HG03571 (cell line): ENCODE measurements around the gene PRKACG.
"Not testable (repeated sequence)": the region's sequence is repeated elsewhere in the genome, so short reads cannot be mapped to it uniquely, and the experiment has no call there.

ENCODE experiments used
- ATAC-seq: cut with Tn5 transposase; IDR thresholded peaks from one replicate; pipeline ENCODE4 v1.9.1; 2021; ENCODE audit not compliant: unreplicated experiment

PRKACG gene

DNA sequence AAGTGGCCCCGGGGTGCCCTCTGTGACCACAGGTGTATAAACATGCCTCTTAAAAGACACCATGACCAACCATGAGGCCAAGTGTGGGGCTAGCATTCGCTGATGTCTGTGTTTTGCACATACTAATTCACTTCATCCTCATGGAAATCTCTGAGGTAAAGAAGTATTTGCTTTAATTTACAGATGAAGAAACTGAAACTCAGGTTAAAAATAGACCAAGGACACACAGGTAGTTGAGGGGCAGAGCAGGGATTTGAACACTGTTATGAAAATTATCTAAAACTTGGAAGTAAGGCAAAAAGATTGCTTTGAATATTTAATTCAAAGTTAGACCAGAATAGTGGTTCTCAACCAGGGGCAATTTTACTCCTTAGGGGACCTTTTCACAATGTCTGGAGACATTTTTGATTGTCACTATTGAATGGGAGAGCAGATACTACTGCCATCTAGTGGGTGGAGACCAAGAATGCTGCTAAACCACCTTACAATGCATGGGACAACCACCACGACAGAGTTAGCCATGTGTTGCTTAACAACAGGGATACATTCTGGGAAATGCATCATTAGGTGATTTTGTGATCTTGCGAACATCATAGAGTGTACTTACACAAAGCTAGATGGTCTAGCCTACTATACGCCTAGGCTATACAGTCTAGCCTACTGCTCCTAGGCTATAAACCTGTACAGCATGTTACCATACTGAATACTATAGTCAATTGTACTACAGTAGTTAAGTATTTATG lies 13.6 kb upstream of the PRKACG start:
- peak; percentile 81 for ATAC-seq

DNA sequence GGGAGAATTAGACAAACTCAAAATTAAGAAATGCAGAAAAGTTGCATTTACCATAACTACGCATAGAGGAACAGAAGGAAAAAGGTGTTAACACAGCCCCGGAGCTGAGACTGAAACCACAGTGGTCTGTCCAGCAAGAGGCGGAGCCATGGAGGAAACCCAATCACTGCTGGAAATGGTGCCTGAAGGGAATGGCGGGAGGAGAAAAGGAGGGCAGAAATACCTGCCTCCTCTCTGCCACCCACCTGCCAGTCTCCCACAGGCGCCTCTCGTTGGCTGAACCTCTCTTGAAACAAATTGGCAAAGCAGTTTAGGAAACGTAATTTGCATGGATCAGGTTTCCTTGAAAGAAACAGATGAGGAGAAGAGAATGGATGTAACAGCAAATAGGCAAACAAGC lies 9.7 kb upstream of the PRKACG start:
- ATAC-seq = no peak

GRCh38 chr9:69020301-69021145 lies 6.6 kb upstream of the PRKACG start:
- no peak for ATAC-seq

DNA sequence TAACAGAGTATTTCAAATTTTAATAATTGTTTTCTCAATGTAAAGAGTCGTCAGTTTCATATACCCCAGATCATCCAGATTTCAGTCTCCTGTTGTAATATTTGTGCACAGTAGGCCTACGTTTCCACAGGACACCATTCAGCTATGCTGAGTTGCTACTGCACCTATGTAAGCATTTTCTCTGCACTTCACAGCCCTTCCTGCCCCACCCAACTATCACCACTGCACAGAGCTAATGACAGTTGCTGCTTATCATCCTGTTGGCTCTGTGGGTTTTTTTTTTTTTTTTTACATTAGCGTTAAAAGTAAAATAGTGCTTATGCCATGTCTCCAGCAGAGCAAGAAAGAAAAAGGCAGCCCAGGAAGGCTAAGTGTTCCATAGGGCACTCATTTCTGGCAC lies 5.9 kb upstream of the PRKACG start:
- ATAC-seq = no peak

DNA sequence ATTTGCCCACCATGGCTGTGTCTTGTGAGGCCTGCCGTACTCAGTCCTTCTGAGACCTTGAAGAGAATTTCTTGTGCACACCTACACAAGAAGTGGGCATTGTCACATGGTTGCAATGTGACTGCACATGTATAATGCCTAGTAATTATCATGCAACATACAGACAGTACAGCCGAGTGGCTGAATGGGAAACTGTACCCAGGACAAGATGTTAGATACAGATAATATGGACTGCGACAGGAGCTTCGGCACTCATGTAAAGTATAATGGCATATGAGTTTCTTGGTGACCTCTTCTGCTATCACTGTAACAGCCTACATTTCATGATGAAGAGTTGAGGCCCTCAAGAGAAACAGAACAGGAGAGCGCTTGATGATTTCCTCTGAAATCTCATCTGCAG lies 4.8 kb upstream of the PRKACG start:
- no peak for ATAC-seq

- no peak for ATAC-seq
Observed at GRCh38 chr9:69016191-69017096, 2.5 kb upstream of the PRKACG start.

- no peak for ATAC-seq
Observed at GRCh38 chr9:69013382-69013727, 558 bp downstream of the PRKACG start.

DNA sequence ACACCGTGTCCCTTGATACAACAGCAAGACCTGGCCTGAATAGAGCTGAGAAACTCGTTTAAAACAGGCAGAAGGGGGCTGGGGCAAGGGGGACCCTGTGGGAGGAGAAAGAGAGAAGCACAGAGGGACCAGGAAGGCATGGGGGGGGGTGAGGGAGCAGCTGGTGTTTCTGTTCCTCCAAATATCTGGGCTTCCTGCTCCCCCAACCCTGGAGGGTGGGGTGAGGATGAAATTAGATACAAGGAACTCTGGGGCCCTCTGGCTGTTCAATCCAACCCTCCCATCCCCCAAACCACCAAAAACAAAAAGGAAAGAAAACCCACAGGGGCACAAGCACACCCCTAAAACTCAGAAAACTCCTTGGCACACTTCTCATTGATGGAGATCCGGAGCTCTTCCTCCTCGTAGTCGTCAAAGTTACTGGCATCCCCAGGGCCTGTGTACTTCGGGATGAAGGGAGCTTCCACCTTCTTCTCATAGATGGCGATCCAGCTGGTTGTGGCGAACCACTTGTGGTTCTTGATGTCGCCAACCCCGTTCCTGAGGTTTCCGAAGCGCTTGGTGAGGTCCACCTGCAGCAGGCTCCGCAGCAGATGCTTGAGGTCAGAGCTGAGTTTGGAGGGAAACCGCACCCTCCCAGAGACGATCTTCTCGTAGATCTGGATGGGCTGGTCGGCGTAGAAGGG lies 1.1 kb downstream of the PRKACG start:
- ATAC-seq = no peak

GRCh38 chr9:69009708-69010107 lies 4.2 kb downstream of the PRKACG start:
- no peak for ATAC-seq

DNA sequence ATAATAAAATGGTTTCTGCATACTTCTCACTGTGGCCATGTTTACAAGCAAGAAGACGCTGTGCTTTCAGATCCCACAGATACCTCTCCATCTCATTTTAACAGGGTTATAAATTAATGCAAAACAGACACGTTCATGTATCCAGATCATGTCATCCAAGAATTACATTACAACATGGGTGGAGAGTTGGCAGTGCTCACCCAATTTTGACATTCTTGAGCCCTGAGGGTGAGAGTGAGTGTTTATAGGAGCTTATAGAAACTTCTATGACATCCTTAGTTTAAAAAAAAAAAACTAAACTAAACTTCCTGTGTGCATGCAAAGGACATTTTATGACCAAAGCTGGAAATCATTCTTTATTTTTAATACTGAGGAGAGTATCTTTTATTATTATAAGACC lies 9.1 kb downstream of the PRKACG start:
- no peak for ATAC-seq

DNA sequence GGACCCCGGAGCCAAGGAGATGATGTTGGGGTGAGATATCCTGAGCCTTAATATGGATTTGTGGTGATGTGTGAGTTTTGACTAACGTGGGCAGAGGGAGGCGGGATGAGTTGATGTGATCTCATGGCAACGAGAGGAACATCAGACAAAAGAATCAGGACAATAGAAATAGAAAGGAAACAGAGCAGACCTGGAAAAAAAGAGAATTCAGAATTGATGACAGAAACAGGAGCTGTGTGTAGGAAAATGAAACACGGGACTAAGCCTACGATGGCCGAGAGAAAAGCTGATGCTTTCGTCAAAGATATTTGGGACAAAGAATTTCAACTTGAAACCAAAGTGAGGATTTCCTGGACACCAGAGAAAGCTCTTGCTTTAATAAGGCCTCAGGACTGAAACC lies 10.9 kb downstream of the PRKACG start:
- ATAC-seq = no peak

DNA sequence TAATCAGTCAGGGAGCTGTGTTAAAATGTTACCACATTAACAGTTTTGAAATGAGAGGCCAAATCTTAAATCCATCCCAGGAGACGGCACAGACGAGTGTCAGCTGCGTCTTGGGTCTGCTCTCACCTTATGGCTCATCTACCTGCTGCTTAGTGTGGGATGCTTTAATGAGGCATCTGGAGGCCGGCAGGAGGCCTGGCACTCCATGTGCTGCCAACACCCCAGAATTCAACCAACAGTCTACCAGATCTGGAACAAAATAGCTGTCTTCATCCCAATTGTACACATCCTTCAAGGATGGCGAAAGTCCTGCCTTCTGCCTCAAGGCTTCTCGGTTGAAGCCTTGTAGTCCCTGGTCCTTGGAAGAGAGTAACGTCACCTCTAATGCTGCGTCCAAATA lies 12.0 kb downstream of the PRKACG start:
- no peak for ATAC-seq

- no peak for ATAC-seq
Observed at GRCh38 chr9:68999393-69000105, 14.4 kb downstream of the PRKACG start.

DNA sequence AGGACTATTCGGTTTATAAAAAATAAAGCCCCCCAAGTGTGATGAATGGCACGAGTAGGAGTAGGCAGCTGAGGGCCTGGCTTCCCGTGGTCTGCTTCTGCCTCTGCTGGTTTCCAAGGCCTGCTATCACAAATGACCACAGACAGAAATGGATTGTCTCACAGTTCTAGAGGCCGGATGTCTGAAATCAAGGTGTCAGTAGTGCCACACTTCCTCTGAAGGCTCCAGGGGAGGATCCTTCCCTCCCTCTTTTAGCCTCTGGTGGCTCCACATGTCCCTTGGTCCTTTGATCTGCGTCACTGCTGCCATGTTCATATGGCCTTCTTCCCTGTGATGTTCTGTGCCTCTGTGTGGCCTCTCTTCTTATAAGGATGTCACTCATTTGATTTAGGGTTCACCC lies 15.1 kb downstream of the PRKACG start:
- no peak for ATAC-seq

- ATAC-seq = no peak
Observed at GRCh38 chr9:68998385-68998784, 15.5 kb downstream of the PRKACG start.

GRCh38 chr9:68997666-68998065 lies 16.2 kb downstream of the PRKACG start:
- ATAC-seq = no peak

DNA sequence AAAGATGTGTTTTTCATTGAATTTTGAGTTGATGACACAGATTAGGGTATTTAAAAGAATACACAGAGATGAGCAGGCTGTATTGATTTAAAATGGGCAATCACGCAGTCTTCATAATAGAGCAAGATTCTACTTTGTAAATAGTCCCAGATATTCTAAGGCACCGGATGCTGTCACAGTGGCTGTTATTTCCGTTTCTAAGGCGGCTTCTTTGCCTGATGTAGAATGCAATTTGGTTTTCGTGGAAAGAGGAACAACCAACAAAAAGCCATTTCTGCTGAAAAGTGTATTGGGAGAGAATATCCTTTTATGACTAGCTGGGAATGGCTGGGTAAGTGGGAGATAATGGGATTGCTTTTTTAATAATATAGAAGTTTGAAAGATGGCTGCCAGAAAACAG lies 17.5 kb downstream of the PRKACG start:
- no peak for ATAC-seq

- ATAC-seq = no peak
Observed at GRCh38 chr9:68995776-68996175, 18.1 kb downstream of the PRKACG start.

DNA sequence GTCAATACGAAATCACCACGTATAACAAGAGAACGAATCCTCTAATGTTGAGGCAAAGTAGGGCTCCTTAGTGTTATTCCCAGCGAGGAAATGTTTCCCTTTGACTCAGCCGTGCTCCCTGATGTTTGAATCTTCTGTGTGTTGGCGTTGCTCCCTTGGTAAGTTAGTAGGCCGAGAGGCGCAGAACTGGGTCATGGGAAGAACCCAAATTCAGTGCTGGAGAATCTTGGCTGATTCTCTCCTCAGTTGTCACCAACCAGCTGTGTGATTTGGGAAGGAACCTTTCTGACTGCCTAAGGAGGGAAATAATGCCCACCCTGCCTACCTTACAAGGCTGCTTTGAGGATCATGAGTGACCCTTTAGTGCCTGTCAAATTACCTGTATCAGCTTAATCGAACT lies 22.5 kb downstream of the PRKACG start:
- ATAC-seq = no peak

- ATAC-seq = not testable (repeated sequence)
Observed at GRCh38 chr9:68986949-68987348, 27.0 kb downstream of the PRKACG start.
